GM19025 (cell line): Measurements from ENCODE around the gene ZNF428.
"Not testable (repeated sequence)": the region's sequence is repeated elsewhere in the genome, so short reads cannot be mapped to it uniquely, and the experiment has no call there.

Experiments
- ATAC-seq: cut with Tn5 transposase; IDR thresholded peaks from one replicate; pipeline ENCODE4 v1.9.1; 2021; ENCODE audit warnings: mild to moderate bottlenecking, low read depth, moderate library complexity; ENCODE audit not compliant: unreplicated experiment

Gene ZNF428

DNA sequence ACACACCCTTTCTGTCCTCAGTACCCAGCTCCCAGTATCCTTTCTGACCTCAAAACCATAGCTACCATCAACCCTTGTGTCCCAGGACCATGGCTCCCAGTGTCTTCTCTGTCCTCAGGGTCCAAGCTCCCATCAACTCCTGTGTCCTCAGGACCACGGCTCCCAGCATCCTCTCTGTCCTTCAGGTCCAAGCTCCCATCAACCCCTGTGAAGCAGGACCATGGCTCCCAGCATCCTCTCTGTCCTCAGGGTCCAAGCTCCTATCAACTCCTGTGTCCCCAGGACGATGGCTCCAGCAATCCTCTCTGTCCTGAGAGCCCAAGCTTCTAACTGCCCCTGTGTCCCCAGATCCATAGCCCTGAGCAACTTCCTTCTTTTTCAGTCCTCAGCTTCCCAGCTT is 21.9 kb upstream of the ZNF428 start:
- no peak for ATAC-seq

- no peak for ATAC-seq
These were observed 21.0 kb upstream of the ZNF428 start for GRCh38 chr19:43640424-43640757.

DNA sequence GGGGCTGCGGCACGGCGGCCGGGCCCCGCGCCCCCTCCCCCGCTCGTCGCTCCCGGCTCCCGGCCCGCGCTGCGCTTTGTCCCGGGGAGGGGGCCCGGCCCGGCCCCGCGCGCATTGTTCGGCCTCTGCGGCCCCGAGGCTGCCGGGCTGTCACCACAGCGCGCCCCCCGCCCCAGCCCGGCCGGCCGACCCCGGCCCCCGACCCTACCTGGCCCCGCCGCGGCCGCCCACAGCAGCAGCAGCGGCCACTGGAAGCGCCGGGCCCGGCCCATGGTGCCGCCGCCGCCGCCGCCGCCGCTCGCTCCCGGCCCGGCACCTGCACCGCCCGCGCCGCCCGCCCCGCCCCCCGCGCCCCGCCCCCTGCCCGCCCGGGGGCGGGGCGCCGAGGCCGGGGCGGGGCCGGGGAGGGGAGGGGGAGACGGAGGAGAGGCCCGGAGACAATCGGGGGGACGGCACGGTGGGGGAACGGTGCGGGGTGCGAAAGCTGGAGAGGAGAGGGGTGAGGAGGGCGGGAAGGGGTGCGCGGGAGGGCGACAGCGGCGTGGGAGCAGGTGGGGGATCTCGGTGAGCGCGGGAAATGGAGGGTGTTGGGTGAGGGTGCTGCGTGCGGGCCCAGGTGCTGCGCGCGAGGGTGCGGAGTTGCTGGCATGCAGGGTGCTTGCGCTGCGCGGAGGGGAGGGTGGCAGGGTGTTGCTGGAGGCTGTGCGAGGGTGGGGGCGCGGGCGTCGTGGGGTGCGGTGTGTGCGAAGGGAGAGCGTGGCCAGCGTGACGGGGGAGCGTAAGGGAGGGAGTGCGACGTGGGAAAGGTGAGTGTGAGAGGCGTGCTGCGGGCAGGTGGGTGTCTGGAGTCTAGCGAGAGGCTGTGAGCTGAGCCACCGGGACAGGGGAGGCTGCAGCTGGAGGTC is 20.3 kb upstream of the ZNF428 start, which contains the start of gene CADM4:
Gene CADM4, minus strand, starts transcription at position 332 of the 905 bp plus-strand sequence. Its CDS starts 60 bp downstream, at position 272.
- ATAC-seq = no peak

DNA sequence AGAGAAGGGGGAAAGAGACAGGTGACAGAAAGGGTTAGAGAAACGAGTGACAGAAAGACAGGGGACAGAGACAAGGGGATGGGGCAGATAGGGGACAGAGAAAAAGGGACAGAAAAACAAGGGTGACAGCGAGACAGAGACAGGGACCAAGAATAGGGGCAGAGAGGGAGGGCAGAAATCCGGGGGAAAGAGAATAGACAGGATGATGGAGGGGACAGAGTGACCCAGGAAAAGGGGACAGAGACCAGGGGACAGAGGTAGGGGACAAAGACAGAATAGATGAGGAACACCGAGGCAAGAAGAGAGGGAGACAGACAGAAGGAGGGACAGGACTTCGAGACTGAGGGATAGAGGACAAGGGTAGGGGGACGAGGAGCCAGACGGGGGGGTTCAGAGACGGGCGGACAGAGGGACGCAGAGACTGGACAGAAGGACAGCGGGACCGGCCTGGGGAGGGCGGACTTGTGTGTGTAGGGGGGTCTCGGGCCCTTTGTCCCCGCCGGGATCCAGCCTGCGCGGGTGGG is 19.6 kb upstream of the ZNF428 start:
- ATAC-seq = no peak

DNA sequence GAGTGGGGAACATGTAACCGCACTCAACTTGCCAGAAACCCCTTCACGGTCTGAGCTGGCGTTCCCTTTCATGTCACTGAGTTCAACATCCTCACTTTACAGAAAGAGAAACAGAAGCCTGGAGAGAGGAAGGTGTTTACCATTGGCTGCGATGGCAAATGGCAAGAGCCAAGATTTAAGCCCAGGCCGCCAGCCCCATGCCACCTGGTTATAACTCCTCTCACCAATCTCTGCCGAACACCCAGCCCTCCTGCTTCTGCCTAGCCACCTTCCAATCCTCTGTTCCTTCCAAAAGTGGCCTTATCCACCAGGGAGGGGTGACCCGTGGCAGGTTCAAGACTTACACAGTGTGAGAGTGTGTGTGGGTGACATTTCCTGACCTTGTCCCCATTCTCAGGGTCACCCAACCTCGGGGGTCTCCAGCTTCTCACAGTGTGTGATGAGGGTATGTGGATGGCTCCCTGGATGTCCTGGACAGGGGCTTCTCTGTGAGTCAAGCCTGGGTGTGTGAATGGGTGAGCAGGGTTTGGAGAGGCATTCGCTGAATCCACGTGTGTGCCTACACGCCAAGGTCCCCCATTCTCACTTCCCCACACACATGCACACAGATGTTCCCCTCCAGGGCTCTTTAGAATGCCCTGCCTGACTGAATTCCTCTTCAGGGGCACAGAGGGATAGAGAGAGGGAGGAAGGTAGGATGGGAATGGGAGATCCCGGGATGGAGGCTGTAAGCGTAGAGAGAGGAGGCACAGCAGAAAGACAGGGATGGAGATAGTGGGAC is 19.0 kb upstream of the ZNF428 start:
- no peak for ATAC-seq

GRCh38 chr19:43636121-43636683 is 16.8 kb upstream of the ZNF428 start:
- ATAC-seq = no peak

- ATAC-seq = not testable (repeated sequence)
These were observed 16.1 kb upstream of the ZNF428 start for GRCh38 chr19:43635561-43635940.

GRCh38 chr19:43634872-43635560 is 15.6 kb upstream of the ZNF428 start:
- ATAC-seq = no peak

- no peak for ATAC-seq
These were observed 15.1 kb upstream of the ZNF428 start for GRCh38 chr19:43634506-43634871.

DNA sequence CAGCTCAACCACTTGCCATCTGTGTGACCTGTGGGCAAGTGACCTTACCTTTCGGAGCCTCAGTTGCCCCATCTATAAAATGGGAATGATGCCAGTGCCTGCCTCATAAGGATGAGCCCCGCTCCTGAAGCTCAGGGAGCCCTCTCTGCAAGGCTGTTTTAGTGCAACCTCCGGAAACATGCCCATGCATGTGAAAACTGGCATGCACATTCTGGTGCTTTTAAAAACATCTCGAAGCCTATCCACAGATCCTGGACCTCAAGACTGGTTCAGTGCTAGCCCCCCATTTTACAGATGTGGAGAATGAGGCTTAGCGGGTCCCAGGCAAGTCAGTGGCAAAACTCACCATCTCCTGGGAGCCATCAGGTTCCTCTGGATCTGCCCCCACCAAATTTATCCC is 14.6 kb upstream of the ZNF428 start:
- ATAC-seq = no peak

DNA sequence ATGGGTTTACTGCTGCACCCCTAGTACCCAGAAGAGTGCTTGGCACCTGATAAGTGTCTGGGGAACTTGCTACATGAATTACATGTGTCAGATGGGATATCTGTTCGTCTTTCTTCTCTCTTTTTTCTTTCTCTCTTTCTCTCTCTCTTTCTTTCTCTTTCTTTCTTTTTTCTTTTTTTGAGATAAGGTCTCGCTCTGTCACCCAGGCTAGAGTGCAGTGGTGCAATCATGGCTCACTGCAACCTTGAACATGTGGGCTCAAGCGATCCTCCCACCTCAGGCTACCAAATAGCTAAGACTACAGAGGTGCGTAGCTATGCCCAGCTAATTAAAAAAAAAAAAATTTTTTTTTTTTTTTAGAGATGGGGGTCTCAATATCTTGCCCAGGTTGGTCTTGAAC is 14.1 kb upstream of the ZNF428 start:
- no peak for ATAC-seq

DNA sequence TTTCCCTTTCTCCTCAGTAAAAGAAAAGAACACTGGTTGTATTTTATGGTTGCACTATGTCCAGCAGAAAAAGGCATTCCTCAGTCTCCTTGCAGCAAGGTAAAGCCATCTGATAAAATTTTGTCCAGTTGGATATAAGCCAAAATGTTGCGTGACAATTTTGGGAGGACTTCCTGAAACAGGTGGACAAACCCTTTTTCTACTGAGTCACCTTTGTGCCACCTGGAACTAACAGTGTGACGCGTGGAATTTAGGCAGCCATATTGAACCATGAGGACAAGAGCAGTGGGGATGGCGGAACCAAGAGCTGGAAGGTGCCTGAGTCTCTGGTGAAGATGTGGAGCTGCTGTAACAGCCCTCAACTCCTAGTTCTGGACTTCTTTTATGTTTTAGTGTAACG is 12.1 kb upstream of the ZNF428 start:
- no peak for ATAC-seq

DNA sequence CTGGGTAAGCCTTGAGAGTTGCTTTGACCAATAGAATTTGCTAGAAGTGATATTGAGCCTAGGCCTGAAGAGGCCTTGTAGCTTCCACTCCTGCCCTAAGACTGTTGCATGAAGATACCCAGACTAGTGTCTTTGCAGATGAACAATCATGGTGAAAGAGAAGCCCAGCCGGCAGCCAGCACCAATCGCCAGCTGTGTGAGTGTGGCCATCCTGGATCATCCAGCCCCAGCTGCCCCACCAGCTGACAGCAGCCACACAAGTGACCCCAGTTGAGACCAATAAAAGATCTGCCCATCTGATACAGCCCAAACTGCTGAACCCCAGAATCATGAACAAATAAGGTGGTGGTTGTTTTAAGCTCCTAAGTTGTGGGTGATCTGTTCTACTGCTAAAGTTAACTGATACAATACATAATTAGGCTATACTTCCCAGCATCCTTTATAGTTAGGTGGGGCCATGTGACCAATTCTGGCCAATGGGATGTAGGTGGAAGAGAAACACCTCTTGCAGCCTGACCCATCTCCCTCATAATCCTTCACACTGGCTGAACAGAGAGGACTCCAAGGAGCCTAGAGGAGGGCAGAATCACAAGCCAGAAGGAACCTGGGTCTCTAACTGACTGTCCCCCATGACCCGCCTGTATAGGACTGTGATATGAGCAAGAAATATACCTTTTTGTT is 9.4 kb upstream of the ZNF428 start:
- no peak for ATAC-seq

DNA sequence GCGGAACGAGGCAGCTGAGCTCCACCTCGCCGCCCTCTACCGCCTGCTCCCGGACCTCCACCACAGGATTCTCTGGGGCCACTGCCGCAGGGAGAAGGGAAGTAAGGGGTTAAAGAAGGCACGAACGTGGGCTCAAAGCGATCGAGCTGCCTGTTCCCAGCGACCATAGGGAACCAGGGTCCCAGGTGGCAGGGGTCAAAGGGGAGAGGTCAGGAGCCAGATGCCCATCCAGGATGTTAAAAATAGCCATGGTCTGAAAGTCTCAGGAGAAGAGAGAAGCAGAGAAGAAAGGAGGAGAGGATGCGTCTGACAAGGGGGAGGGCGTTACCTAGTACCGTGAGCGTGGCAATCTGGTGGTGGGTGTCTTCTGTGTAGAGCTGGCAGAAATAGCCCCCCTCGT is 7.4 kb upstream of the ZNF428 start:
- no peak for ATAC-seq

DNA sequence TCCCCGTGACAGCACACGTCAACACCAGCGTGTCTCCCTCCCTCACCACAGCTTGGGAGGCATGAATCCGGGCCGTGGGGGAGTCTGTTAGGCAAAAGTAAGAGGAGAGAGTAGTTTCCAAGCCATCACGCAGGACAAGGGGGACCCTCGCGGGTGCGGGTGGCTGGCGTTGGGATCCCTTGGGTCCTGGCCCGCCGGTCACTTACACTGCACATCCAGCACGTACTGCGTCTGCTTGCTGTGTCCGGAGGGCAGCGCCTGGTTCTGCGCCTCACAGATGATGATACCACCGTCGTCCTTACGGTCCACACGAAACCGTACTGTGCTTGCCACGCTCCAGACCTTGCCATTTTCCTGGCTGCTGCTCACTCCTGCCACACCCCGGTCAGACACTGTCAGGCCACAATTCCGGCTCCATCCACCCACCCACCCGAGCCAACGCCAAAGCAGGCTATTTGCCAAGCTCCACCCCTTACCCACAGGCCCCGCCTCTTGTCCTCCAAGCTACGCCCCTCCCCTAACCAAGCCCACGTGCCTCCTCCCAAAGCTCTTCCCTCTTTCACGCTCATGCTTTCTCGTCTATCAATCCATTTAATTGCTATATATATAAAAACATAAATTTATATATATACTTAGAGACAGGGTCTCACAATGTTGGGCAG is 6.6 kb upstream of the ZNF428 start:
- no peak for ATAC-seq

DNA sequence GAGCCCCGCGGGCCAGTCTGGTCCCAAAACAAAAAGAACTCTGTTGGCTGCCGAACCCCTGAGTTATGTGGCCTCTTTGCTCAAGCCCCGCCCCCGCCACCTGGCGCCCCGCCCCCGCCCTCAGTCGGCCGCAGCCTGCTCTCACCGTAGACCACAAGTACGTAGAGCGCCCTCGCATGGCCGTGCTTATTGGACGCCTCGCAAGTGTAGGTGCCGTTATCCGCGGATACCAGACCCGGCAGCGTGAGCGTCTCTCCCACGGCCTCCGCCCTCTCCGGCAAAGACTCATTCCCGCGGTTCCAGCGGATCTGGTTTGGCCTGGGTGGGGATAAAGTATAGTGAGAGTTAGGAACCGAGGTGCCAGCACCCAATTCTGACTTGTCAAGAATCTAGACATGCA is 5.5 kb upstream of the ZNF428 start:
- no peak for ATAC-seq

DNA sequence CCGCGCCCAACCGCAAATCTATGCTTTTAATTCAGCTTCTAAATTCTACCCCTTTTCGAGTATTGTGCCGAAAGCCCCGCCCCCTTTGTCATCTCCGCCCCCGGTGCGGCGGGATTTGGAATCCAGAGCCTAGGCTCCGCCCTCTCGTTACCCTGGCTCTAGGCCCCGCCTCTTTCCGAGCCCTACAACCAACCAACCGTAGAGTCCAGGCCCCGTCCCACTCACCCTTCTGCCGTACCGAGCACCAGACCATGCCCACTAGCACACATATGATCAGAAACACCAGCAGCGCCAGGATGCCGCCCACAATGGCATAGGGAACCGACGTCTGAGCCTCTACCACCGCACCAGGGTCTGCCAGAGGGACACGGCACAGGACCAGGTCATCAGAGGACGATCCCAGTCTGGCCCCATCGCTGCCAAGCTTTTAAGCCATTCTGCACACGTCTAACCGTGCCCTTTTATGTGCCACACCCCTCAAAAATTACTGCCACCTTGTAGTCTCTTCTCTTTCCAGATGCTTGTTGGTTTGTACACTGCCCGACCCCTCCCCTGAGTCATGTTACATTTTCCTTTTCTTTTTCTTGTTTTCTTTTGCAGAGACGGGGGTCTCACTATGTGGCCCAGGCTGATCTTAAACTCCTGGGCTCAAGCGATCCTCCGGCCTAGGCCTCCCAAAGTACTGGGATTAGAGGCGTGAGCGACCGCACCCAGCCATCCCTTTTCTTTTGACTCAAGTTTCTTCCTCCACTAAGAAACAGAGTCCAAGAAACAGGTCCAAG is 4.7 kb upstream of the ZNF428 start:
- ATAC-seq = no peak

GRCh38 chr19:43622956-43623355 is 3.5 kb upstream of the ZNF428 start:
- ATAC-seq = no peak

GRCh38 chr19:43622070-43622469 is 2.6 kb upstream of the ZNF428 start:
- ATAC-seq = no peak
